NCI-H1417 treated with DMSO at 0.1 percent for 48 hours (cell line): ENCODE measurements around the gene GALNT8.

Experiments
- DNase-seq: peaks from one replicate; lab custom pipeline; 2025; lab: John Stamatoyannopoulos, UW

Gene GALNT8

GRCh38 chr12:4796694-4797482 is 76.7 kb downstream of the GALNT8 start:
- no peak for DNase-seq

GRCh38 chr12:4800555-4800954 is 80.4 kb downstream of the GALNT8 start:
- DNase-seq, result no peak

GRCh38 chr12:4802841-4803240 is 82.6 kb downstream of the GALNT8 start:
- DNase-seq, result no peak

GRCh38 chr12:4806439-4807115 is 86.4 kb downstream of the GALNT8 start:
- no peak for DNase-seq

- DNase-seq, result no peak
These were observed 87.0 kb downstream of the GALNT8 start for GRCh38 chr12:4807116-4807783.

- DNase-seq, result no peak
These were observed 87.6 kb downstream of the GALNT8 start for GRCh38 chr12:4807813-4808212.

- DNase-seq, result peak; percentile 65
These were observed 88.8 kb downstream of the GALNT8 start for GRCh38 chr12:4809013-4809448.

GRCh38 chr12:4809449-4810218 is 89.4 kb downstream of the GALNT8 start:
- DNase-seq, result no peak

- DNase-seq, result no peak
These were observed 90.0 kb downstream of the GALNT8 start for GRCh38 chr12:4810219-4810671.

- DNase-seq, result no peak
These were observed 92.6 kb downstream of the GALNT8 start for GRCh38 chr12:4812624-4813327.

GRCh38 chr12:4813741-4814140 is 93.5 kb downstream of the GALNT8 start:
- DNase-seq, result no peak

GRCh38 chr12:4814485-4814884 is 94.3 kb downstream of the GALNT8 start:
- DNase-seq, result no peak

- DNase-seq, result no peak
These were observed 96.7 kb downstream of the GALNT8 start for GRCh38 chr12:4816744-4817525.

- peak; percentile 18 for DNase-seq
These were observed 97.7 kb downstream of the GALNT8 start for GRCh38 chr12:4817880-4818279.

- DNase-seq, result no peak
These were observed 99.5 kb downstream of the GALNT8 start for GRCh38 chr12:4819654-4820053.

- no peak for DNase-seq
These were observed 100.8 kb downstream of the GALNT8 start for GRCh38 chr12:4820971-4821370.
